GM21529 (cell line): ENCODE results near the gene YWHAQ.
A peak's percentile ranks its signal among the peaks of the same experiment; 100 is the strongest.
"Not testable (repeated sequence)": the region's sequence is repeated elsewhere in the genome, so short reads cannot be mapped to it uniquely, and the experiment has no call there.

Experiments used
- ATAC-seq: cut with Tn5 transposase; IDR thresholded peaks from one replicate; pipeline ENCODE4 v1.9.1; 2021; ENCODE audit not compliant: unreplicated experiment

The YWHAQ gene

DNA sequence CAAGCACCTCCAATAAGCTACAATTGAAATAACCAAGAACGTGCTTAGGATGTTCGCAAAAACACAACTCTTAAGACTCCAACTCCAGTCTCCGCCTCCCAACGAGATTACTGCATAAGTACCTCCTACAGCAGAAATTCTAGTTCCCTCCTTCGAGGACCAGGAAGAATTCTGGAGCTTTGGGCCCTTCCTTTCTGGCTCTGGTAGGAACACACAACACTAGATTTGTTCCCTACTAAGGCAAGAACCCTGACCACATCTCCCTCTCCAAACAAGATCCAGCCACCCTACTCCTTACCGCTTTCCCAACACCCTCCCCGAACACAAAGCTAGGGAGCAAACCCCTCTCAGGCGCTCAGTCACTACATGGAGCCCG lies 75.9 kb downstream of the YWHAQ start:
- ATAC-seq = no peak

DNA sequence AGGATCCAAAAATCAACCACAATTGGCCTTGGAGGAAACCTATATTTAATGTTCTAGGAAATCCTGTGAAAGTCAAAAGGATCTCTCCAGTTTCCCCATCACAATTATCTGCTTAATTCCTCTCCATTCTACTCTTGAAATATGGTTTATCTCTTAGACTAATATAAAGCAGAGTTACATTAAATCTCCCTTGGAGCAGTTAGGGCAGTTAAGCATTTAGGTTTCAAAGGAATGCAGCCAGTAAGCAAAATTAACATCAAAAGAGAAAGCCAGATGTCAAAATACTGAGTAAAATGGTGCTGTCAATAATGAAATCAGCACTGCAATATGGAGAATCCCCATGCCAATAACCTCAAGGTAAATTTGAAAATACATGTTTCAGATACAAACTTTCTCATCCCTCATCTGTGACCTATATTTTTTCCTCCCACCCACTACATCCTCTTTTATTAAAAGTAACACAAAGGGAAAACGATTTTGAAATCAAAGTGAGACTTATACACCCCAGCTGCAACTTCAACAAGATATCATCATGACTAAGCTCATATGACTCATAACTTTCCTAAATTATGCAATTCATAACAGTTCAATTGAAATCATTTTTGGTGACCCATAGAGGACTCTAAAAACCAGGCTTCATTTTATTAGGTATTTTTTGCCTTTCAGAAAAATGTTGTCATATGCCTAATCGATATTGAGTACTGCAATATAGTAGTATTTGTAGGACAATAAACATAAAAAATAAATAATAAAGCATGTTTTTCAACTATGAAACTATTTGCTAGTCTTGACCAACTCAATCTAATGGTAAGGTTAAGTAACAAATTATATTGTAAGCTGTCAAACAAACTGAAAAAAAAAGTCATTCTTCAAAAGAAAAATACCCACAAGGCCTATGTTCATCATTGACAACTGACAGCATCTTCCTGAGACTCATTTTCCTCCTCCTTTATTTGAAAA lies 78.3 kb downstream of the YWHAQ start:
- no peak for ATAC-seq

DNA sequence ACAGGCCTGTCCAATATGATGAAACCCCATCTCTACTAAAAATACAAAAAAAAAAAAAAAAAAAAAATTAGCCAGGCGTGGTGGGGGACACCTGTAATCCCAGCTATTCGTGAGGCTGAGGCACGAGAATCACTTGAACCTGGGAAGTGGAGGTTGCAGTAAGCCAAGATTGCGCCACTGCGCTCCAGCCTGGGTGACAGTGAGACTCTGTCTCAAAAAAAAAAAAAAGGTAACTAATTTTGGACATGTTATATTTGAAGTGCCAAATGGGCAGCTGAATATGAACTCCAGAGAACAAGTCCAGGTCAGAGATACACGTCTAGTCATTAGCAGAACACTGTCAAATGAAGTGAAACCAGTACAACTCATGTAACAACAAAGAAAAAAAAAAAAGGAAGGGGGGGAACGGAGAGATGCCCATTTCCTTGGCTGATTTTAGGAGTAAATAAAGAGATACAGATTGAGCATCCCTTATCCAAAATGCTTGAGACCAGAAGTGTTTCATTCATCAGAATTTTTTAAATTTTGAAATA lies 79.9 kb downstream of the YWHAQ start:
- not testable (repeated sequence) for ATAC-seq

DNA sequence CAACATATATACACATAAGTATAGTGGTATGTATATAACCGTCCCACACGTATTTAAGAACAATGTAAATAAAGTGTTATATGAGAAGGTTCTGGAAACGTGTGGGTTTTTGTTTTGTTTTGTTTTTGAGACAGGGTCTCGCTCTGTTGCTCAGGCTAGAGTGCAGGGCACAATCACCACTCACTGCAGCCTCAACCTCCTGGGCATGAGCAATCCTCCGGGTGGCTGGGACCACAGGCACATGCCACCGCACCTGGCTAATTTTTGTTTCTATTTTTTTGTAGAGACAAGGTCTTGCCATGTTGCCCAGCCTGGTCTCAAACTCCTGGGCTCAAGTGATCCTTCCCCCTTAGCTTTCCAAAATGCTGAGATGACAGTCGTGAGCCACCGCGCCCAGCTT lies 81.4 kb downstream of the YWHAQ start:
- no peak for ATAC-seq

DNA sequence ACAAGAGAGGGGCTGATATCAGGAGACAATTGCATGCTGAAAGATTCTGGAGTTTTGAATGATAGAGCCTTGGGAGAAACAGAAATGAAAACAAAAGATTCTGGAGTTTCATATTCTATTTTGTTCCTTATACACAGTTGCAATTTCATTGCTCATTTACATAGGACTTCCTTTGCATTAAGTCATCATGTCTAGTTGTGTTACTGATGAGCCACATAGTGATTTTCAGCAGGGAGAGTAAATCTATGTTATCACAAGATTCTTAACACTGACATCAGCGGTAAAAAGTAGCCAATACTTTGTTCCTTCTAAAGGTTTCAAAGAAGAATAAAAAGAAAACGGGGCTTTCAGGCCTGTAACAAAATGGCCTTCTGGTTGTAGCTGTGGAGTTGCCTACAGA lies 82.3 kb downstream of the YWHAQ start:
- peak; percentile 57 for ATAC-seq

DNA sequence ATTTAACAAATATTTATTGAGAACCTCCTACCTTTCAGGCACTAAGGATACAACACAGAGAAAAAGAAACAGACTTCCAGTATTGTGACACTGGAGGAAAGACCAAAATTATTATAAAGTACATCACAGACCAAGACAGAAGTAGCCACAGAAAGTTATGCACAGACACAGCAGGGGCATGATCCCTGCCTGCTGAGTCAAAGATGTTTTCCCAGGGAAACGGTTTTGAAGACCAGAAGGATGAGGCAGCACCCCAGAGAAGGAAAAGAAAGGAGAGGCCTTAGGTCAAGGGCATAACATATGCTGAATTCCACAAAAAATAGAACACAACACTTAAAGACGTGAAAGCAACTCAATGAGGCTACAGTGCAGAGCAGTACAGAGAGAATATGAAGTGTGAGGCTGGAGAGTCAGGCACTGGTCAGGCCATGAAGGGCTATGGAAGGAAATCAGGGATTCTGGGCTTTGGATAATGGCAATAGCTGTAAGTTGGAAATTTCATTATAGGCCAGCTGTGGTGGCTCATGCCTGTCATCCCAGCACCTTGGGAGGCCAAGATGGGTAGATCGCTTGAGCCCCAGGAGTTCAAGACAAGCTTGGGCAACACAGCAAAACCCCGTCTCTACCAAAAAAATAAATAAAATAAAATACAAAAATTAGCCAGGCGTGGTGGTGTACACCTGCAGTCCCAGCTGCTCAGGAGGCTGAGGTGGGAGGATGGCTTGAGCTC lies 83.4 kb downstream of the YWHAQ start:
- no peak for ATAC-seq

DNA sequence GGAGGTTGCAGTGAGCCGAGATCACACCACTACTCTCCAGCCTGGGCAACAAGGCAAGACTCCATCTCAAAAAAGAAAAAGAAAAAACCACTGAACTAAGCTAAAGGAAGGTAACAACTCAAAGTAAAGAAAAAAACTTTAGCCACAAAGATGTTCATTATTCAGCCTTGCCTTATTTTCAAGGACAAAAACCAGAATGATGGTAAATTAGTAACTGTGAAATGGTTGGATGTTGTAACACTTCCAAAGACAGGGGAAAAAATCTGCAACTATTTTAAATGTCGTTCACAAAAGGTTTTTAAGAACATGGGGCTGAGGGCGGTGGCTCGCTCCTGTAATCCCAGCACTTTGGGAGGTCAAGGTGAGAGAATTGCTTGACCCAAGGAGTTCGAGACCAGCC lies 85.3 kb downstream of the YWHAQ start:
- no peak for ATAC-seq

DNA sequence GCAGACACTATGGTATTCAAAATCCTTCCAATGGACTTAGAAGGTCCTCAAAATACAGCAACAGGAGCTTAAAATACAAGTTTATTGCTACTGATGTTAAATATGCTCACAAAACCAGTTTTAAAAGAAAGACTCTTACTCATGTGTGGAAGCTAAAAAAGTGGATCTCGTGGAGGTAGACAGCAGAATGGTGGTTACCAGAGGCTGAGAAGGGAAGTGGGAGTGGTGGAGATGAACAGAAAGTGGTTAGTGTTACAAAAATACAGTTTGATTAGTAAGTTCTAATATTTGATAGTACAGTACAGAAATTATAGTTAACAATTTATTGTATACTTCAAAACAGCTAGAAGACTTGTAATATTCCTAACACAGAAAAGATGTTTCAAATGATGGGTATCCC lies 87.2 kb downstream of the YWHAQ start:
- ATAC-seq = no peak

DNA sequence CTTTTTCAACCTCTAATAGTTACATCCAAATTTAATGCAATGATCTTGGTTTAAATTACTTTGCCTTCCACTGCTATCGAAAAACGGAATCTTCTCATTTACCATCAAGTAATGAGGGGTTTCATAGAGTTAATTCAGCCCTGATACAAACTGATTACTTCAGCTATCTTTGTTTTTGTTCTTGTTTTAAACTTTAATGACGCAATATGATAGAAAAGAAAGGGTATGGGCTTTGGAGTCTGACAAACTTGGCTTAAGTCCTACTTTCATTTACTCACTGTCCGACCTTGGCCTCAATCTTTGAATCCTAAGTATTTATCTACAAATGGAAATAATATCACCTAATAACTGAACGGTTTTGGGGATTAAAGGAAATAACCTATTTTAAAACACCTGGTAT lies 91.3 kb downstream of the YWHAQ start:
- no peak for ATAC-seq

DNA sequence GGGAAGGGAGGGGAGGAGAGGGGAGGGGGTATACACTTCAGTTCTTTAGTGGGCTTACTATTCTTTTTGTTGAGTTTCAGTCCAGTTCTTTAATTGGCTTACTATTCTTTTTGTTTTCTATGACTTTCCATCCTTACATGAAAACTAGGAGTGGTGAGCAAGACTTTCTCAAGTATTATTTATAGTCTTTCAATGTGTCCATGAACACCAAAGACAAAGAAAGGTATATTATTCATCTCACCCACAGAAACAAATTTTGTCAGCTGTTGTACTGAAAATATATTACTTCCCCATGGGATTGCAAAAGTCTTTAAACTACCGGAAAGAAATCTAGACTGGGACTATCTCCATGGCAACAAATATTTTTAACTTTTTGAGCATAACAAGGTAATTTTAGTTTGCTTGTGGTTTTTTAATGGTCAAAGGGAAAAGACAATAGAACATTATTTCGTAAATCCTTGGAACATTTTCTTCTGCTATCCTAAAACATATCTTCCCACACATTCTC lies 92.7 kb downstream of the YWHAQ start:
- no peak for ATAC-seq

DNA sequence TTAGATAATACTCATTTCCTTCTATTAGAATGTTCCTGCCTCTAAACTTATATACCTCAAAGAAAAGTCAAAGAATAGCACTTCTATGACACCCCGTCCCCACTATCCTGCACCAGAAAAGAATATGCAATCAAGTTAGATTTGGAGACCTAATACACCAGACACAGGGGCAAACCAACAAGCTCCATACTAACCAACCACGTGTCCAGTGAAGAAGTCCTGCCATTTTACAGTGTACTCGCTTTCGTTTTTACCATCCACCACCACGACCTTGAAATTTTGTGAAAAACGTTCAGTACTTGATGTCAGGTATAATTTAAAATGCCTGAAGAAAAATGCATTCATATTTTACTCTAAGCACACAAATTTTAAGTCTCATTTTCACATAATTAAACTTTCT lies 94.3 kb downstream of the YWHAQ start:
- ATAC-seq = no peak

DNA sequence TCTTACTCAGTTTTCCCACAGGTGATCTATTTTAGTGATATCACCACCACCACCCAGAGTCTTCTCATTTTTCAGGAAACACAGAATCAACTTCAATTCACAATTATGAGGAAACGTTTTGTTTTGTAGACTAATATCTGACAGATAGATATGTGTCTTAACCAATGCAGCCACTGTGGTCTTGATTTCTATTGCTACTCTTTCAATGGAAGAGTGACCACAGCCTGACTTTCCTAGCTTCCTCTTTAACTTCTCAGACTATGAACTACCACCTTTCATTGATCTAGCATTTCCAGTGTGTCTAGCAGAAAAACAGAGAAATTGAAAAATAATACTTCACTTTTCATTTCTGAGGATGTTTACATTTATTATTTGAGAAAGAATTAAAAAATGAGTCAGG lies 95.6 kb downstream of the YWHAQ start:
- peak; percentile 65 for ATAC-seq
